ENCODE results near the gene APH1B.

DNA sequence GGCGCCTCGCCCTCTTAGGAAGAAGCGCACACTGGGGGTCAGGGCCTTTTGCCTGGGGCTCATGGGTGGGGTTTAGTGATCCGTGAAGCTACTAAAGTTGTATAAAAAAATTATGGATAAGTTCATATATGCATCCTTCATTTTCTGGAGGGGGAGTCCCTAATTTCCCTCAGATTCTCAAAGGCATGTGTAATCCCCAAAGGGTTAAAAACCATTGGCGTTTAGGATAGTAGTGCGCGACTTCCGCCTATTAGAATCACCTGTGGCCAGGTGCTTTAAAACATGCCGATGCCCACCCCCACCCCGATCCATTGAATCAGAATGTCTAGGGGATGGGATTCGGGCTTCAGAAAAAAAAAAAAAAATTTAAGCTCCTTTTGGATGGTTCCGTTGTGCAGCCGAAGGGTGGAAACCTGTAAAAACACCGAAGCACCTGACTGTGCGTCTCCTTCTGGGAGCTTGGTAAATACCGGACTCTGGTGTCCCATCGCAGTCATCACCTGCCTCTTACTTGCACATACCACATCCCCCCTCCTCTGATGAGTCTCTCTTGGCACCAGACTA is 570 bp downstream of the APH1B start:
- no peak for TF ChIP-seq TOX (CRISPR knock-in tag; IDR thresholded peaks at IDR 0.05; ENCODE audit: borderline replicate concordance)
- no peak for TF ChIP-seq ZFP30 (CRISPR knock-in tag; IDR thresholded peaks at IDR 0.05)
- no peak for TF ChIP-seq ZNF70 (CRISPR knock-in tag; IDR thresholded peaks at IDR 0.05)
- no peak for TF ChIP-seq ZFP3 (CRISPR knock-in tag; IDR thresholded peaks at IDR 0.05)
- TF ChIP-seq, protein P1, sequence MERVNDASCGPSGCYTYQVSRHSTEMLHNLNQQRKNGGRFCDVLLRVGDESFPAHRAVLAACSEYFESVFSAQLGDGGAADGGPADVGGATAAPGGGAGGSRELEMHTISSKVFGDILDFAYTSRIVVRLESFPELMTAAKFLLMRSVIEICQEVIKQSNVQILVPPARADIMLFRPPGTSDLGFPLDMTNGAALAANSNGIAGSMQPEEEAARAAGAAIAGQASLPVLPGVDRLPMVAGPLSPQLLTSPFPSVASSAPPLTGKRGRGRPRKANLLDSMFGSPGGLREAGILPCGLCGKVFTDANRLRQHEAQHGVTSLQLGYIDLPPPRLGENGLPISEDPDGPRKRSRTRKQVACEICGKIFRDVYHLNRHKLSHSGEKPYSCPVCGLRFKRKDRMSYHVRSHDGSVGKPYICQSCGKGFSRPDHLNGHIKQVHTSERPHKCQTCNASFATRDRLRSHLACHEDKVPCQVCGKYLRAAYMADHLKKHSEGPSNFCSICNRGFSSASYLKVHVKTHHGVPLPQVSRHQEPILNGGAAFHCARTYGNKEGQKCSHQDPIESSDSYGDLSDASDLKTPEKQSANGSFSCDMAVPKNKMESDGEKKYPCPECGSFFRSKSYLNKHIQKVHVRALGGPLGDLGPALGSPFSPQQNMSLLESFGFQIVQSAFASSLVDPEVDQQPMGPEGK (CRISPR knock-in tag; IDR thresholded peaks at IDR 0.05; ENCODE audit: borderline replicate concordance) = no peak
- no peak for TF ChIP-seq GLIS3 (CRISPR knock-in tag; IDR thresholded peaks at IDR 0.05)
- no peak for TF ChIP-seq ZNF565 (CRISPR knock-in tag; conservative IDR thresholded peaks at IDR 0.05; ENCODE audit: low read depth)
- no peak for TF ChIP-seq TCF4 (CRISPR knock-in tag; IDR thresholded peaks at IDR 0.05; ENCODE audit: borderline replicate concordance)
- TF ChIP-seq RARB (CRISPR knock-in tag; IDR thresholded peaks at IDR 0.05) = no peak
